SK-N-MC (cell line): Measurements from ENCODE around the gene SPTSSA.

Experiments used
- EZH2 ChIP-seq: fragments of 200-600 bp; sonication (generic); IDR thresholded peaks from one replicate; pipeline ENCODE4 v1.6.1; 2017; ENCODE audit warnings: antibody characterized with exemption
- FOXP2 ChIP-seq: optimal IDR thresholded peaks from 2 replicates; pipeline ENCODE3; 2011; ENCODE audit warnings: mild to moderate bottlenecking, moderate library complexity; ENCODE audit not compliant: insufficient read depth; ENCODE audit errors: extremely low read length, control extremely low read depth
- POLR2AphosphoS5 ChIP-seq: IDR thresholded peaks from 2 replicates; pipeline ENCODE4 v1.6.1; 2012; ENCODE audit warnings: mild to moderate bottlenecking, low read depth, low read length, borderline replicate concordance

GRCh38 chr14:34460295-34460694 lies 1.7 kb downstream of the SPTSSA start:
- no peak for TF ChIP-seq POLR2AphosphoS5
- TF ChIP-seq EZH2 = no peak
- TF ChIP-seq FOXP2 = no peak
